K562 treated with DMSO at 1 percent for 12 hours (cell line): ENCODE measurements around the gene TMTC4. TPM values are rescaled to one million over a fixed set of nuclear protein-coding genes. Genes with fewer than 3 reads are reported as not detected.

Experiments
- total RNA-seq: library from RNA; unstranded; fragments of 300-600 nt; gene quantifications from 2 replicates; pipeline ENCODE4 v1.2.3, GENCODE V29; 2022; ENCODE audit not compliant: insufficient read depth

Gene TMTC4
- total RNA-seq = 2.8 and 9.0 TPM in 2 replicates

DNA sequence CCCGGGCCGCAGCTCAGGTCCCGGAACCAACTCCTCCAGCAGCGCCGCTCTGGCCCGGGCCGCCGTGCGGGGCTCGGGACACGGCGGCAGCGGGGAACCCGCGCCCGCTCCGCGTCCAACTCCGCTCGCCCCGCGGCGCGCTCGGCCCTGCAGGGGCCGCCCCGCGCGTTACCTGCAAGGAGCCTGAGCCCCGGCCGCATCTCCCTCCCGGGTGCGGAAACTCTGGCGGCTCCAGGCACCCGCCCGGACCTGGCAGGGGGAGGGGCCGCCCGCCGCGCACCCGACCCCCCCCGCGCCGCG lies at the start of gene TMTC4:
TMTC4 (minus strand) TSS at position 224 of the 300 bp plus-strand sequence. CDS start 4,433 bp downstream, outside the sequence.

DNA sequence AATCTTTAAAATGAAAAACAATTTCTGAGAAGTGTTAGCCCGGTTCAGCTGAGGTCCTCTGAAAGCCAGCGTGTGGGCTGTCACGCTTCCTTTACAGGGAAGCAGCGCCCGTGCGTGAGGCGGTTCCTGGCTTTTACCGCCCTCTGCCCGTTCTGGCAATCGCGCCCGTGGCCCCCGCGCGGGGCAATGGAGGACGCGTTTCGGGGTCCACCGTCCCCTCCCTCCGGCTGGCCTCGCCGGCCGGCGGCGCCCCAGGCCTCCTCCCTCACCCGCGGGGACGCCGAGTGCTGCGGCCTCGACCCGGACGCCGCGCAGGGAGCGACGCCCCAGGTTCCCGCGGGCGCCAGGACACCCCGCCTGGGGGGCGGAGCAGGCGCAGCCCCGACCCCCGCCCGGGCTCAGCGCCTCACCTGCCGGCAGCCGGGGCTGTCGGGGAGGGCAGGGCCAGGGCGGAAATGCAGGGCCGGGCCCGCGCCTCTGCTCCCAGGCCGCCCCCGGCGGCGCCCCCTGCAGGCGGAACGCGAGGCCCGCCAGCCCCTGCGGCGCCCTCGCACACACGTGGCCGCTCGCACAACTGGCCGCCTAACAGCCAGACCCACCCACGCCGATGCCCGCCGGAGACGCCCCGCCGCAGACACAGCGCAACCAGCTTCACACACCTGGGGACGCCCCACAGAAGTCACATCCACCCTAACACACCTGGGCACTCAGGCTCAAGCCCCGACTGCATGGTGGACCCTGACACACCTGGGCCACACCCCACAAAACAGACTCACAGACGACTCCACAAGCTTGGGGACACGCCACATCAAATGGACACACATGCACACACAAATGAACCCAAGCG lies 86.0 kb downstream of the TMTC4 start, which contains the start of gene GGACT:
GGACT (minus strand) TSS at position 459 of the 847 bp plus-strand sequence. CDS start 56,198 bp downstream, outside the sequence.

Other genes with a start within 250 kb of the TMTC4 start
- gene GGACT, start 86.0 kb downstream of the TMTC4 start, total RNA-seq = 0.57 and 0.69 TPM in 2 replicates